Sciatic nerve (tissue), 2 donors: ENCODE data around the gene BACH2. TPM values are rescaled to one million over a fixed set of nuclear protein-coding genes. Genes with fewer than 3 reads are reported as not detected.
A peak's percentile ranks its signal among the peaks of the same experiment; 100 is the strongest.
"Not testable (repeated sequence)": the region's sequence is repeated elsewhere in the genome, so short reads cannot be mapped to it uniquely, and the experiment has no call there.

ENCODE experiments used
- ATAC-seq: fragments of 200-7000 bp; cut with Tn5 transposase; one replicate; pipeline ENCODE4 v1.9.1; 2020; ENCODE audit warnings: mild to moderate bottlenecking, moderate library complexity
- DNase-seq: peaks from one replicate; pipeline ENCODE4 v3.0.0-alpha.2; 2020; ENCODE audit warnings: low spot score
- intact Hi-C: fragments of 100-400 bp; cut with DNase I; formaldehyde crosslinking; loops from one replicate; pipeline ENCODE4 v1.14.2; 2022
- total RNA-seq: library from RNA; stranded (reverse); fragmentation: NEBNext Ultra II Directional; extraction: Animal tissue kit (Norgen Biotek cat#: 25700); gene quantifications from one replicate; pipeline ENCODE4 v1.2.1, GENCODE V29; 2021
- donor health status: DM: no; HTN: no; CAD: no.
- donor health status: DM: no; HTN: no; CAD: no.

The BACH2 gene
- total RNA-seq, 1 donor from 2014 or later = 25.3 TPM

GRCh38 chr6:90151576-90152422 lies 144.8 kb downstream of the BACH2 start:
- intact Hi-C loops = no loop called here
- ATAC-seq = no peak
- no peak for DNase-seq

GRCh38 chr6:90149280-90149679 lies 147.4 kb downstream of the BACH2 start:
- no peak for ATAC-seq

GRCh38 chr6:90148867-90149266 lies 147.8 kb downstream of the BACH2 start:
- ATAC-seq = no peak
- intact Hi-C loops = no loop called here

More at GRCh38 chr6:90149280-90149679, 147.4 kb downstream of the BACH2 start:
- intact Hi-C loops = no loop called here
- DNase-seq = no peak

GRCh38 chr6:90146921-90147649 lies 149.6 kb downstream of the BACH2 start:
- no peak for ATAC-seq
- intact Hi-C loops = no loop called here
- no peak for DNase-seq

More at GRCh38 chr6:90148867-90149266, 147.8 kb downstream of the BACH2 start:
- no peak for DNase-seq

- ATAC-seq (no peak), DNase-seq (no peak)
- intact Hi-C loops = no loop called here
Observed at GRCh38 chr6:90146024-90146423, 150.6 kb downstream of the BACH2 start.

- ATAC-seq (no peak), DNase-seq (no peak)
- intact Hi-C loops = no loop called here
Observed at GRCh38 chr6:90144928-90145555, 151.6 kb downstream of the BACH2 start.

- no peak for DNase-seq
- intact Hi-C loops = no loop called here
- ATAC-seq = no peak
Observed at GRCh38 chr6:90144396-90144795, 152.2 kb downstream of the BACH2 start.

GRCh38 chr6:90140683-90141082 lies 156.0 kb downstream of the BACH2 start:
- ATAC-seq = no peak
- DNase-seq = no peak
- intact Hi-C loops = no loop called here

- DNase-seq (no peak), ATAC-seq (no peak)
- intact Hi-C loops = no loop called here
Observed at GRCh38 chr6:90139272-90139817, 157.3 kb downstream of the BACH2 start.

- no peak for DNase-seq
- ATAC-seq = no peak
- intact Hi-C loops = no loop called here
Observed at GRCh38 chr6:90136837-90137568, 159.6 kb downstream of the BACH2 start.

- no peak for ATAC-seq
- no peak for DNase-seq
- intact Hi-C loops = no loop called here
Observed at GRCh38 chr6:90136176-90136575, 160.5 kb downstream of the BACH2 start.

GRCh38 chr6:90135667-90136066 lies 161.0 kb downstream of the BACH2 start:
- intact Hi-C loops = no loop called here
- ATAC-seq = no peak
- DNase-seq = no peak

- intact Hi-C loops, ATAC-seq, DNase-seq: not testable (repeated sequence)
Observed at GRCh38 chr6:90133664-90134063, 163.0 kb downstream of the BACH2 start.

GRCh38 chr6:90131614-90132423 lies 164.8 kb downstream of the BACH2 start:
- intact Hi-C loops = no loop called here
- peak; percentile 75 for DNase-seq
- ATAC-seq = peak; percentile 82

- DNase-seq (no peak), ATAC-seq (peak; percentile 30)
- intact Hi-C loops = no loop called here
Observed at GRCh38 chr6:90131125-90131524, 165.5 kb downstream of the BACH2 start.

GRCh38 chr6:90128687-90129086 lies 168.0 kb downstream of the BACH2 start:
- DNase-seq, ATAC-seq, intact Hi-C loops: not testable (repeated sequence)

GRCh38 chr6:90127595-90127994 lies 169.0 kb downstream of the BACH2 start:
- intact Hi-C loops = no loop called here
- DNase-seq (no peak), ATAC-seq (no peak)

- DNase-seq (no peak), ATAC-seq (no peak)
- intact Hi-C loops = no loop called here
Observed at GRCh38 chr6:90126839-90127238, 169.8 kb downstream of the BACH2 start.
